Stimulated activated naive B cell treated with anti-CD40 and anti-IgM and Interleukin-4, amounts not matched to agents 10 μg/mL and 1 μg/mL and 100 μg/mL, for 72 hours (primary cell): Measurements from ENCODE around the gene NFE2.

Source experiments
- ATAC-seq, 2 donors: fragments of 150-1000 bp; cut with Tn5 transposase; replicated peaks; 2 replicates each; pipeline ENCODE4 v1.10.0; 2021; ENCODE audit warnings: moderate library complexity in 1 of 2
- DNase-seq: peaks from one replicate; pipeline ENCODE4 v3.0.0; 2021
- H3K27ac Mint-ChIP-seq: one replicate; pipeline ENCODE4 v1.8.0; 2022; ENCODE audit warnings: mild to moderate bottlenecking, mixed read lengths
- H3K27me3 Mint-ChIP-seq, 2 donors: one replicate each; pipeline ENCODE4 v1.8.0; 2022; ENCODE audit warnings: mixed read lengths in 2 of 2
- H3K36me3 Mint-ChIP-seq, 2 donors: one replicate each; pipeline ENCODE4 v1.8.0; 2022; ENCODE audit warnings: mixed read lengths in 2 of 2, mild to moderate bottlenecking in 1 of 2
- H3K4me1 Mint-ChIP-seq, 2 donors: one replicate each; pipeline ENCODE4 v1.8.0; 2022; ENCODE audit warnings: mixed read lengths in 2 of 2, mild to moderate bottlenecking in 1 of 2
- H3K4me3 Mint-ChIP-seq, 2 donors: one replicate each; pipeline ENCODE4 v1.8.0; 2022; ENCODE audit warnings: mild to moderate bottlenecking in 2 of 2, mixed read lengths in 2 of 2, moderate library complexity in 1 of 2
- H3K9me3 Mint-ChIP-seq, 2 donors: one replicate each; pipeline ENCODE4 v1.8.0; 2022; ENCODE audit warnings: mixed read lengths in 2 of 2, mild to moderate bottlenecking in 1 of 2

NFE2 gene

DNA sequence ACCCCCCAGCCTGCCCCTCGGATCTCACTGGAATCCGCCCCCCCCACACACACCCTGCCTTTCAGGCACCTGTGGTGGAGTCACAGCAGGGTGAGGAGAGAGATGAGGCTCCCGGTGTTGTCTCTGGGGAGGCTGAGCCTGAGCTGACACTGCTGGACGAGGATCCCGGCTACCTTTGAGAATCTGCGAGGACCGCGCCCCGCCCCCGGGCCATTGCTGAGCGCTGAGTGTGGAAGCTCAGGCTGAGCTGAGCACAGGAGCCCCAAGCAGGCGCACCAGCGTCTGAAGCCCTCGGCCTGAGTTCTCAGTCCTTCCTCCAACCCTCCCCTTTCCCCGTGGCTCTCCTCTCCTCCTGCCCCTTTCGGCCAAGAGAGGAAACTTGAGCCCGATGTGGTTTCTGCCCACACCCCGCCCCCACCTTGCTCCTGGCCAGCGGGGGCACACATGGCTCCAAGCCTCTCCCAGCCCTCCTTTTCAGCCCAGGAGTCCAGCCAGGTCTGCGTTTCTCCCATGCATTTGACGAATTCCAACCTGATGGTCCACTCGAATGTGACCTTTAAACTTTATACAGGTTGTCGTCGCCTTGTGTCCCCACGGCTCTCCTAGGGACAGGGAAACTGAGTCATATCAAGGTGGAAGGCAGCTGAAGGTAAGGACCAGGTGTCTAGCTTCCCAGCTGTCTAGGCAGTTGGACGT lies at the start of gene NFE2:
Gene NFE2, minus strand, starts transcription at position 284 of the 696 bp plus-strand sequence. CDS start 5,767 bp downstream, outside the sequence.
- H3K4me1 Mint-ChIP-seq = peaks cover 36 to 77% of the 10 kb centered on the region in 2 donors
- H3K27me3 Mint-ChIP-seq = peaks cover 36 to 51% of the 10 kb centered on the region in 2 donors
- H3K36me3 Mint-ChIP-seq = no peaks in the 10 kb centered on the region
- peak within 1 kb of the TSS; percentile 57 to 76 for H3K4me3 Mint-ChIP-seq
- H3K27ac Mint-ChIP-seq = peak within 1 kb of the TSS; percentile 4
- no peaks in the 10 kb centered on the region for H3K9me3 Mint-ChIP-seq
- ATAC-seq = peak; percentile 59 to 63
- DNase-seq = no peak

GRCh38 chr12:54349679-54350078 lies 48.9 kb upstream of the NFE2 start:
- H3K27me3 Mint-ChIP-seq = no peaks in the 10 kb centered on the region
- ATAC-seq = no peak

DNA sequence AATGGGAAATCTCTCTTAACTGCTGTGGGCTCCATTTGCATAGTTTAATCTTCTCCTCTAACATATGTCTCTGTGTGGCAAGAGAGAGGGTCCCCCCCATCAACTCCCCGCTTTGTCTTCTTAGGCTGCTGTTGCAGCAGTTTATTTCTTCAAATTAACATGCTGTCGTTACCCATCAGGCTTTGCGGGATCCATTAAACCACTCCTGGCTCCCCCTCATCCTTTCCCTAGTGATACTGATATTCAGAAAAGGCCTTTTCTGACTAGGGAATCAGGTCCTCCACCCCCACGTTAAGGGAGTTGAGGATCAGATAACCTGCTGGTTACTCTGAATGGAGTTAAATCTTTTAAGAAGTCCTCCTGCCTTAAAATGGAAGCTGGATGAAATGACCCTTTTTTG lies 48.2 kb upstream of the NFE2 start:
- no peaks in the 10 kb centered on the region for H3K9me3 Mint-ChIP-seq
- peaks cover 13 to 23% of the 10 kb centered on the region in 2 donors for H3K4me1 Mint-ChIP-seq
- no peak for ATAC-seq
- H3K27ac Mint-ChIP-seq = no peak overlapping the region
- H3K27me3 Mint-ChIP-seq = no peaks in the 10 kb centered on the region
- H3K4me3 Mint-ChIP-seq = no peak overlapping the region
- no peak for DNase-seq
- peaks cover 52 to 64% of the 10 kb centered on the region in 2 donors for H3K36me3 Mint-ChIP-seq

More at GRCh38 chr12:54349679-54350078, 48.9 kb upstream of the NFE2 start:
- Mint-ChIP-seq H3K4me1 (peaks cover 13 to 23% of the 10 kb centered on the region in 2 donors), H3K4me3 (no peak overlapping the region), H3K9me3 (no peaks in the 10 kb centered on the region), H3K36me3 (peaks cover 50 to 65% of the 10 kb centered on the region in 2 donors), H3K27ac (no peak overlapping the region)
- DNase-seq = no peak

GRCh38 chr12:54341378-54342300 lies 40.8 kb upstream of the NFE2 start:
- Mint-ChIP-seq H3K4me3 (no peak overlapping the region), H3K36me3 (peaks cover 39 to 46% of the 10 kb centered on the region in 2 donors), H3K4me1 (peaks cover 8 to 24% of the 10 kb centered on the region in 2 donors), H3K27ac (no peak overlapping the region), H3K9me3 (no peaks in the 10 kb centered on the region), H3K27me3 (no peaks in the 10 kb centered on the region)
- ATAC-seq = no peak
- DNase-seq = no peak

- DNase-seq (no peak), ATAC-seq (no peak)
- H3K9me3 Mint-ChIP-seq = no peaks in the 10 kb centered on the region
- no peak overlapping the region for H3K27ac Mint-ChIP-seq
- peaks cover 39 to 46% of the 10 kb centered on the region in 2 donors for H3K36me3 Mint-ChIP-seq
- no peaks in the 10 kb centered on the region for H3K27me3 Mint-ChIP-seq
- H3K4me1 Mint-ChIP-seq = peaks cover 10 to 32% of the 10 kb centered on the region in 2 donors
- no peak overlapping the region for H3K4me3 Mint-ChIP-seq
These were observed 40.0 kb upstream of the NFE2 start for GRCh38 chr12:54340846-54341245.

DNA sequence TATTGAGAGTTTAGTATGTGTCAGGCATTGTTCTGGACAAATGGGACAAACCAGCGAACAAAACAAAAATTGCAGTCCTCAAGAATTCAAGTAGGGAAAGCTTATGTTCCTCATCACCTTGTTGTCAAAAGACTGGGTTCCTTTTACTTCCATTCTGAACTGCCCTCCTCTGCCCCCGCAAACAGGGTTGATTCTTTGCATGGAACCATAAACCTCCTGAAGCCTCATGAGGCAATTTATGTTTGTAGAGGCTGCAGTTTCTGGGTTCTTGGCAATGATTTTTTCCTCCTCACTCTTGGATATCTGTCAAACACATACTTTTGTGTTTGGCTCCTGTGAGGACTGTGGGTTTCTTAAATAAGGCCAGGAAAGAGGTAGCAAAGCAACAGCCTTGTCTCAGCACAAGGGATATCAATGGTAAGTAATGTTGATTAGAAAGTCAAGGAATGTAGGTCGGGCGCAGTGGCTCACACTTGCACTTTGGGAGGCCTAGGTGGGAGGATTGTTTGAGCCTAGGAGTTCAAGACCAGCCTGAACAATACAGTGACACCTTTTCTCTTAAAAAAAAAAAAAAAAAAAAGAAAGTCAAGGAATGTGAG lies 38.0 kb upstream of the NFE2 start:
- ATAC-seq = no peak
- Mint-ChIP-seq H3K27me3 (no peaks in the 10 kb centered on the region), H3K4me1 (peaks cover 6 to 30% of the 10 kb centered on the region in 2 donors), H3K4me3 (no peak overlapping the region), H3K27ac (no peak overlapping the region), H3K36me3 (peaks cover 26 to 37% of the 10 kb centered on the region in 2 donors), H3K9me3 (no peaks in the 10 kb centered on the region)
- DNase-seq = no peak

- no peak for ATAC-seq
- no peak overlapping the region for H3K4me3 Mint-ChIP-seq
- no peaks in the 10 kb centered on the region for H3K9me3 Mint-ChIP-seq
- no peaks in the 10 kb centered on the region for H3K27me3 Mint-ChIP-seq
- DNase-seq = no peak
- H3K36me3 Mint-ChIP-seq = peaks cover 24 to 37% of the 10 kb centered on the region in 2 donors
- H3K27ac Mint-ChIP-seq = peak overlapping the region; percentile 14
- peaks cover 6 to 30% of the 10 kb centered on the region in 2 donors for H3K4me1 Mint-ChIP-seq
These were observed 37.2 kb upstream of the NFE2 start for GRCh38 chr12:54337854-54338650.

- H3K27ac Mint-ChIP-seq = peak overlapping the region; percentile 25
- DNase-seq (no peak), ATAC-seq (peak; percentile 33 to 48)
- H3K4me3 Mint-ChIP-seq = no peak overlapping the region
- H3K36me3 Mint-ChIP-seq = peaks cover 19 to 31% of the 10 kb centered on the region in 2 donors
- H3K9me3 Mint-ChIP-seq = no peaks in the 10 kb centered on the region
- peaks cover 6 to 30% of the 10 kb centered on the region in 2 donors for H3K4me1 Mint-ChIP-seq
- no peaks in the 10 kb centered on the region for H3K27me3 Mint-ChIP-seq
These were observed 36.5 kb upstream of the NFE2 start for GRCh38 chr12:54337280-54337842.

- H3K9me3 Mint-ChIP-seq = no peaks in the 10 kb centered on the region
- DNase-seq (no peak), ATAC-seq (no peak)
- H3K4me1 Mint-ChIP-seq = peaks cover 16 to 50% of the 10 kb centered on the region in 2 donors
- H3K27ac Mint-ChIP-seq = no peak overlapping the region
- no peaks in the 10 kb centered on the region for H3K27me3 Mint-ChIP-seq
- no peak overlapping the region for H3K4me3 Mint-ChIP-seq
- peaks cover 4 to 7% of the 10 kb centered on the region in 2 donors for H3K36me3 Mint-ChIP-seq
These were observed 32.7 kb upstream of the NFE2 start for GRCh38 chr12:54333420-54334034.

- Mint-ChIP-seq H3K9me3 (no peaks in the 10 kb centered on the region), H3K36me3 (peaks cover 4 to 6% of the 10 kb centered on the region in 2 donors), H3K27ac (no peak overlapping the region), H3K4me1 (peaks cover 15 to 51% of the 10 kb centered on the region in 2 donors), H3K27me3 (no peaks in the 10 kb centered on the region), H3K4me3 (no peak overlapping the region)
- DNase-seq = no peak
- no peak for ATAC-seq
These were observed 30.6 kb upstream of the NFE2 start for GRCh38 chr12:54331461-54331860.

GRCh38 chr12:54330442-54330841 lies 29.6 kb upstream of the NFE2 start:
- Mint-ChIP-seq H3K27ac (peak overlapping the region; percentile 81), H3K27me3 (no peaks in the 10 kb centered on the region), H3K4me1 (peaks cover 14 to 49% of the 10 kb centered on the region in 2 donors), H3K36me3 (peaks cover 4 to 6% of the 10 kb centered on the region in 2 donors), H3K9me3 (no peaks in the 10 kb centered on the region), H3K4me3 (no peak overlapping the region)
- no peak for DNase-seq
- ATAC-seq = no peak

- Mint-ChIP-seq H3K27me3 (no peaks in the 10 kb centered on the region), H3K4me3 (no peak overlapping the region), H3K9me3 (no peaks in the 10 kb centered on the region), H3K27ac (no peak overlapping the region), H3K36me3 (peaks cover 8 to 10% of the 10 kb centered on the region in 2 donors), H3K4me1 (peaks cover 19 to 48% of the 10 kb centered on the region in 2 donors)
- no peak for ATAC-seq
- no peak for DNase-seq
These were observed 28.9 kb upstream of the NFE2 start for GRCh38 chr12:54329759-54330158.
